OCI-LY7 (cell line): Measurements from ENCODE around the gene C9orf40.

Source experiments
- EZH2phosphoT487 ChIP-seq: fragments of 200-600 bp; sonication (generic); IDR thresholded peaks from 2 replicates; pipeline ENCODE4 v1.6.1; 2018; ENCODE audit warnings: low read depth, borderline replicate concordance, mild to moderate bottlenecking, mixed run types, antibody characterized with exemption, low read length, moderate library complexity, mixed read lengths
- TF ChIP-seq, protein P1 (sequence below): fragments of 200-600 bp; sonication (generic); conservative IDR thresholded peaks from 2 replicates; pipeline ENCODE4 v1.5.1; 2014; ENCODE audit warnings: mild to moderate bottlenecking, antibody characterized with exemption, low read length, moderate library complexity, mixed read lengths

DNA sequence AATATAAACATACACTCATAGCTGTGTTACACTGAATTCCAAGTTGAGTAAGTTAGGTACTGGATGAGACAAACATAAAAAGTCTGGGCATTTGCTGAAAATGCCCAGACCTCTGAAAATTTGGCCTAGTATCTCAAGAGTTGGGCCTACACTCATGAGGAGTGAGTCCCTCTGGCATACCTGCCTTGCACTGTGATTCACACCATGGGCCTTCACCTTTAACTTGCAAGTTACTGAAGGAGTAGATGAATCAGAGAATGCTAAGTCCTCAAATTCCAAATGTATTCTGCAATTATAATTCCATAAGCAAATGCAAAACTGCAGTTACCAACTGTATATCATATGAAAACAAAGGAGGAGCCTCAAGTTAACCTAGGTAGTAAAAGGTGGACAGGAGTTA is 32.3 kb upstream of the C9orf40 start:
- TF ChIP-seq, protein P1, sequence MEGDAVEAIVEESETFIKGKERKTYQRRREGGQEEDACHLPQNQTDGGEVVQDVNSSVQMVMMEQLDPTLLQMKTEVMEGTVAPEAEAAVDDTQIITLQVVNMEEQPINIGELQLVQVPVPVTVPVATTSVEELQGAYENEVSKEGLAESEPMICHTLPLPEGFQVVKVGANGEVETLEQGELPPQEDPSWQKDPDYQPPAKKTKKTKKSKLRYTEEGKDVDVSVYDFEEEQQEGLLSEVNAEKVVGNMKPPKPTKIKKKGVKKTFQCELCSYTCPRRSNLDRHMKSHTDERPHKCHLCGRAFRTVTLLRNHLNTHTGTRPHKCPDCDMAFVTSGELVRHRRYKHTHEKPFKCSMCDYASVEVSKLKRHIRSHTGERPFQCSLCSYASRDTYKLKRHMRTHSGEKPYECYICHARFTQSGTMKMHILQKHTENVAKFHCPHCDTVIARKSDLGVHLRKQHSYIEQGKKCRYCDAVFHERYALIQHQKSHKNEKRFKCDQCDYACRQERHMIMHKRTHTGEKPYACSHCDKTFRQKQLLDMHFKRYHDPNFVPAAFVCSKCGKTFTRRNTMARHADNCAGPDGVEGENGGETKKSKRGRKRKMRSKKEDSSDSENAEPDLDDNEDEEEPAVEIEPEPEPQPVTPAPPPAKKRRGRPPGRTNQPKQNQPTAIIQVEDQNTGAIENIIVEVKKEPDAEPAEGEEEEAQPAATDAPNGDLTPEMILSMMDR = no peak
- no peak for TF ChIP-seq EZH2phosphoT487
